RWPE1 (cell line): ENCODE data around the gene SMYD5.
A peak's percentile ranks its signal among the peaks of the same experiment; 100 is the strongest.

Experiments used
- CTCF ChIA-PET: fragments of 350-600 bp; sonication (Branson Sonifier 250); formaldehyde crosslinking; extraction: SDS; loops from one replicate; lab custom pipeline; 2021; lab: Yijun Ruan, JAX
- POLR2A ChIA-PET: fragments of 400-600 bp; formaldehyde crosslinking; extraction: SDS; loops from one replicate; lab custom pipeline; 2020; ENCODE audit warnings: antibody characterized with exemption; ENCODE audit not compliant: low non-redundant PET; lab: Yijun Ruan, JAX
- DNase-seq: peaks from one replicate; pipeline ENCODE4 v3.0.0; 2012; ENCODE audit warnings: low spot score
- H3K27ac ChIP-seq: fragments of 450-650 bp; 2 replicates; pipeline ENCODE4 v1.5.1; 2017
- CTCF ChIP-seq: fragments of 450-650 bp; conservative IDR thresholded peaks from 2 replicates; pipeline ENCODE4 v1.5.1; 2017; ENCODE audit warnings: low read depth, mild to moderate bottlenecking

The SMYD5 gene

GRCh38 chr2:73253901-73254300, 39.9 kb downstream of the SMYD5 start:
- DNase-seq: no peak
- ChIA-PET POLR2A (interaction anchor here (0.6 kb wide), 1 partner anchor 59 kb away, joined by 3 read pairs; no protein-coding TSS in a partner anchor), CTCF (interaction anchor here (0.5 kb wide), 1 partner anchor 390 kb away, joined by 3 read pairs; no protein-coding TSS in a partner anchor)

GRCh38 chr2:73254343-73255006, 40.4 kb downstream of the SMYD5 start:
- DNase-seq: no peak
- no peak for TF ChIP-seq CTCF
- H3K27ac ChIP-seq: peak overlapping the region; percentile 65
- POLR2A ChIA-PET: no interaction called here
- CTCF ChIA-PET: interaction anchor here (0.5 to 0.7 kb wide), 2 partner anchors 42 to 391 kb away, joined by 3 read pairs; no protein-coding TSS in a partner anchor

More at GRCh38 chr2:73253901-73254300, 39.9 kb downstream of the SMYD5 start:
- TF ChIP-seq CTCF: no peak
- H3K27ac ChIP-seq: peak overlapping the region; percentile 65

- peak overlapping the region; percentile 65 for H3K27ac ChIP-seq
- no peak for TF ChIP-seq CTCF
- ChIA-PET CTCF (interaction anchor here (0.7 kb wide), 1 partner anchor 43 kb away, joined by 3 read pairs; no protein-coding TSS in a partner anchor), POLR2A (no interaction called here)
- DNase-seq: no peak
Observed at GRCh38 chr2:73255007-73255644, 41.1 kb downstream of the SMYD5 start.

GRCh38 chr2:73255907-73256617, 42.0 kb downstream of the SMYD5 start:
- H3K27ac ChIP-seq: peak overlapping the region; percentile 65
- DNase-seq: no peak
- ChIA-PET POLR2A (no interaction called here), CTCF (interaction anchor here (0.6 to 1.0 kb wide), 2 partner anchors 13 to 359 kb away, joined by 4 read pairs; no protein-coding TSS in a partner anchor)
- TF ChIP-seq CTCF: no peak

- no peak for DNase-seq
- POLR2A ChIA-PET: no interaction called here
- no peak overlapping the region for H3K27ac ChIP-seq
- CTCF ChIA-PET: interaction anchor here (0.6 to 1.0 kb wide), 2 partner anchors 12 to 360 kb away, joined by 4 read pairs; no protein-coding TSS in a partner anchor
- TF ChIP-seq CTCF: no peak
Observed at GRCh38 chr2:73256618-73256922, 42.5 kb downstream of the SMYD5 start.

- ChIA-PET CTCF (interaction anchor here (0.6 to 1.0 kb wide), 2 partner anchors 12 to 360 kb away, joined by 4 read pairs; no protein-coding TSS in a partner anchor), POLR2A (no interaction called here)
- DNase-seq: no peak
- no peak for TF ChIP-seq CTCF
- no peak overlapping the region for H3K27ac ChIP-seq
Observed at GRCh38 chr2:73257021-73257420, 43.0 kb downstream of the SMYD5 start.
